GM23248 (cell line): ENCODE measurements around the gene CEACAM3.

Experiments used
- EZH2 ChIP-seq: fragments of 200-600 bp; sonication (generic); IDR thresholded peaks from 2 replicates; pipeline ENCODE4 v1.6.1; 2018; ENCODE audit warnings: antibody characterized with exemption, mild to moderate bottlenecking; ENCODE audit not compliant: insufficient read depth, poor library complexity, severe bottlenecking
- EZH2phosphoT487 ChIP-seq: fragments of 200-600 bp; sonication (generic); IDR thresholded peaks from 2 replicates; pipeline ENCODE4 v1.6.1; 2018; ENCODE audit warnings: antibody characterized with exemption, moderate library complexity, mild to moderate bottlenecking, low read depth; ENCODE audit not compliant: insufficient read depth

DNA sequence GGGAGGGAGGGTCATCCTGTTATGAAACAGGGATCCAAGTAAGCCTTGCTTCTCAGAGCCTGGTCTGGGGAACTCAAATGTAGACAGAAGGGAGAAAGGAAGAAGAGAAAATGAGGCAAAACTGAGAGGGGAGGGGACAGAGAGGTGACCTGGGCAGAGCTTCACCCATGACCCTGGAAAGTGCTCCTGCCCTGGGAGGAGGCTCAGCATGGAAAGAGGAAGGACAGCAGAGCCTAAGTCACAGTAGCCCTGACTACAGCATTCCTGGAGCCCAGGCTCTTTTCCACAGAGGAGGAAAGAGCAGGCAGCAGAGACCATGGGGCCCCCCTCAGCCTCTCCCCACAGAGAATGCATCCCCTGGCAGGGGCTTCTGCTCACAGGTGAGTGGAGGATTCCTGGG is at the start of gene CEACAM3:
- TF ChIP-seq EZH2: no peak
- no peak for TF ChIP-seq EZH2phosphoT487
